GM12878 (cell line): ENCODE data around the gene CHST4. TPM values are rescaled to one million over a fixed set of nuclear protein-coding genes. Genes with fewer than 3 reads are reported as not detected.

Source experiments
- ATAC-seq: fragments of 200-7000 bp; cut with Tn5 transposase; 3 replicates; pipeline ENCODE4 v1.9.1; 2020; ENCODE audit warnings: mild to moderate bottlenecking, moderate library complexity
- BruUV-seq: library from RNA; stranded (reverse); fragments of 400-500 nt; replicated peaks from 2 replicates; lab custom pipeline; 2021; lab: Mats Ljungman, UMichigan
- CTCF ChIA-PET: fragments of 300-600 bp; sonication (Branson Sonifier 250); formaldehyde crosslinking; extraction: SDS; loops from one replicate; lab custom pipeline; 2021; ENCODE audit warnings: inconsistent platforms; lab: Yijun Ruan, JAX
- POLR2A ChIA-PET: fragments of 350-600 bp; formaldehyde crosslinking; extraction: SDS; loops from one replicate; lab custom pipeline; 2021; ENCODE audit warnings: inconsistent platforms; lab: Charles Lee
- RAD21 ChIA-PET: fragments of 300-600 bp; sonication (Branson Sonifier 250); formaldehyde crosslinking; loops from one replicate; lab custom pipeline; 2023; ENCODE audit warnings: antibody characterized with exemption; ENCODE audit not compliant: unreplicated experiment; lab: Charles Lee
- SMC1A ChIA-PET: fragments of 300-600 bp; sonication (Branson Sonifier 250); formaldehyde crosslinking; loops from one replicate; lab custom pipeline; 2023; ENCODE audit not compliant: unreplicated experiment, uncharacterized antibody; lab: Charles Lee
- DNase-seq: peaks from one replicate; pipeline ENCODE4 v3.0.0-alpha.2; 2011; ENCODE audit warnings: low read depth, low spot score
- FAIRE-seq: peaks from 3 replicates; lab custom pipeline; 2011; peaks lifted over from hg19 to GRCh38; lab: Jason Lieb, UNC
- H2AFZ ChIP-seq: 2 replicates; pipeline ENCODE4 v1.6.0; 2011; ENCODE audit warnings: low read depth, low read length, control low read depth; ENCODE audit not compliant: control insufficient read depth
- H3K27ac ChIP-seq: 2 replicates; pipeline ENCODE4 v1.5.1; 2011; ENCODE audit warnings: control low read depth; ENCODE audit not compliant: control insufficient read depth, insufficient read depth
- H3K27me3 ChIP-seq, 2 experiments: replicated peaks in 1 of 2; 2 replicates each; pipeline versions ENCODE4 v1.6.0 to v1.6.1; 2011; ENCODE audit warnings: low read length in 1 of 2; ENCODE audit not compliant: control insufficient read depth in 2 of 2, insufficient read depth in 2 of 2
- H3K36me3 ChIP-seq, 2 experiments: 2 replicates each; pipeline ENCODE4 v1.5.1; 2011; ENCODE audit warnings: low read length in 1 of 2; ENCODE audit not compliant: control insufficient read depth in 2 of 2, insufficient read depth in 2 of 2
- H3K4me1 ChIP-seq: 2 replicates; pipeline ENCODE4 v1.6.1; 2011; ENCODE audit warnings: mild to moderate bottlenecking, low read length, moderate library complexity, mixed read lengths; ENCODE audit not compliant: control insufficient read depth, insufficient read depth
- H3K4me2 ChIP-seq: 2 replicates; pipeline ENCODE4 v1.6.0; 2011; ENCODE audit warnings: control low read depth; ENCODE audit not compliant: control insufficient read depth, insufficient read depth
- H3K4me3 ChIP-seq: fragments of 200-600 bp; sonication (generic); 2 replicates; pipeline ENCODE4 v1.5.1; 2016
- H3K79me2 ChIP-seq: 2 replicates; pipeline ENCODE4 v1.6.0; 2011; ENCODE audit warnings: low read length; ENCODE audit not compliant: control insufficient read depth, insufficient read depth
- H3K9ac ChIP-seq: 2 replicates; pipeline ENCODE4 v1.8.0; 2011; ENCODE audit warnings: low read length, control low read depth, mixed read lengths; ENCODE audit not compliant: control insufficient read depth, insufficient read depth
- H3K9me3 ChIP-seq: replicated peaks from 3 replicates; pipeline ENCODE4 v1.5.1; 2011; ENCODE audit warnings: mild to moderate bottlenecking, low read length; ENCODE audit not compliant: control insufficient read depth, insufficient read depth
- H4K20me1 ChIP-seq: 2 replicates; pipeline ENCODE4 v1.6.0; 2011; ENCODE audit not compliant: control insufficient read depth, insufficient read depth
- BMI1 ChIP-seq: fragments of 450-650 bp; IDR thresholded peaks from 2 replicates; pipeline ENCODE4 v1.6.1; 2016; ENCODE audit warnings: mild to moderate bottlenecking, moderate library complexity, borderline replicate concordance
- CEBPB ChIP-seq, 2 experiments: fragments of 150-350 bp in 1 of 2; IDR thresholded peaks; 2 replicates each; pipeline ENCODE4 v1.6.1; 2012 to 2014; ENCODE audit warnings: low read depth in 2 of 2, low read length in 2 of 2, borderline replicate concordance in 1 of 2, inconsistent platforms in 1 of 2
- CEBPZ ChIP-seq: fragments of 150-350 bp; IDR thresholded peaks from 2 replicates; pipeline ENCODE4 v1.6.1; 2016; ENCODE audit warnings: low read depth, low read length
- CREM ChIP-seq: IDR thresholded peaks from 2 replicates; pipeline ENCODE4 v1.6.1; 2014; ENCODE audit warnings: antibody characterized with exemption, low read depth
- EGR1 ChIP-seq, 2 experiments: IDR thresholded peaks; 1 replicate in 1 of 2; 2 replicates in 1 of 2; pipeline ENCODE4 v1.6.1; 2011 to 2012; ENCODE audit warnings: low read depth in 2 of 2, low read length in 2 of 2, borderline replicate concordance in 1 of 2, mild to moderate bottlenecking in 1 of 2, moderate library complexity in 1 of 2
- ESRRA ChIP-seq: IDR thresholded peaks from 2 replicates; pipeline ENCODE4 v1.6.1; 2012; ENCODE audit warnings: mild to moderate bottlenecking, low read length, improper control_type of control experiment
- ETV6 ChIP-seq, 2 experiments: fragments of 450-650 bp in 1 of 2; IDR thresholded peaks in 1 of 2; conservative IDR thresholded peaks in 1 of 2; 2 replicates each; pipeline ENCODE4 v1.6.1; 2014; ENCODE audit warnings: antibody characterized with exemption in 1 of 2, borderline replicate concordance in 1 of 2, low read depth in 1 of 2, mild to moderate bottlenecking in 1 of 2, moderate library complexity in 1 of 2
- KDM1A ChIP-seq: fragments of 200-600 bp; sonication (generic); IDR thresholded peaks from 2 replicates; pipeline ENCODE4 v1.6.1; 2016; ENCODE audit warnings: borderline replicate concordance
- NFYB ChIP-seq: IDR thresholded peaks from 2 replicates; pipeline ENCODE4 v1.6.1; 2011; ENCODE audit warnings: low read depth, mild to moderate bottlenecking, low read length, improper control_type of control experiment, moderate library complexity; ENCODE audit not compliant: insufficient read depth
- PAX8 ChIP-seq: fragments of 450-650 bp; IDR thresholded peaks from 2 replicates; pipeline ENCODE4 v1.6.1; 2017; ENCODE audit warnings: mild to moderate bottlenecking, moderate library complexity
- PML ChIP-seq: IDR thresholded peaks from 2 replicates; pipeline ENCODE4 v1.6.1; 2012; ENCODE audit warnings: low read length, inconsistent platforms
- RELA ChIP-seq: fragments of 450-650 bp; IDR thresholded peaks from 2 replicates; pipeline ENCODE4 v1.8.0; 2014; ENCODE audit warnings: borderline replicate concordance; ENCODE audit not compliant: partially characterized antibody
- RUNX3 ChIP-seq: IDR thresholded peaks from 2 replicates; pipeline ENCODE4 v1.6.1; 2012; ENCODE audit warnings: low read length, inconsistent platforms
- SMAD5 ChIP-seq: IDR thresholded peaks from 2 replicates; pipeline ENCODE4 v1.6.1; 2016; ENCODE audit warnings: antibody characterized with exemption, low read depth
- SREBF1 ChIP-seq: IDR thresholded peaks from 2 replicates; pipeline ENCODE4 v1.6.1; 2012; ENCODE audit warnings: mild to moderate bottlenecking, low read length
- SUZ12 ChIP-seq: fragments of 200-600 bp; sonication (generic); IDR thresholded peaks from one replicate; pipeline ENCODE4 v1.6.1; 2018; ENCODE audit warnings: antibody characterized with exemption, mild to moderate bottlenecking; ENCODE audit not compliant: unreplicated experiment
- ZBED1 ChIP-seq: IDR thresholded peaks from 2 replicates; pipeline ENCODE4 v1.6.1; 2016; ENCODE audit warnings: borderline replicate concordance
- ZZZ3 ChIP-seq: IDR thresholded peaks from 2 replicates; pipeline ENCODE4 v1.6.1; 2011; ENCODE audit warnings: low read depth; ENCODE audit not compliant: control insufficient read depth, insufficient read length
- WGBS: methylation state at CpG from one replicate; pipeline ENCODE4 v1.1.6; 2016; ENCODE audit warnings: low lambda C conversion rate; ENCODE audit not compliant: insufficient replicate concordance, insufficient coverage; ENCODE audit errors: missing lambda C conversion rate; 5-methylcytosine and 5-hydroxymethylcytosine counted together
- in situ Hi-C: fragments of 300-500 bp; cut with MboI; formaldehyde crosslinking; loops from 9 replicates; pipeline ENCODE4 v1.14.3; 2018; ENCODE audit warnings: mixed read lengths
- intact Hi-C: fragments of 100-400 bp; cut with micrococcal nuclease; formaldehyde crosslinking; loops from one replicate; pipeline ENCODE4 v1.14.2; 2022; ENCODE audit not compliant: unreplicated experiment
- polyA plus RNA-seq, 11 experiments: library from polyadenylated mRNA; depleted of rRNA in 4 of 11; unstranded in 6 of 11; stranded (reverse) in 5 of 11; fragments of >200 nt; fragmentation: Nextera tagmentation in 4 of 11; fragmentation: Illumina TruSeq in 1 of 11; extraction: Ambion mirVana in 4 of 11; extraction: Trizol in 1 of 11; gene quantifications; 1 replicate in 1 of 11; 2 replicates in 10 of 11; pipeline versions ENCODE4 v1.2.1 to v1.2.3, GENCODE V29; 2011 to 2016; ENCODE audit warnings: inconsistent platforms in 2 of 11, missing spikeins in 2 of 11, low read depth in 1 of 11
- total RNA-seq, 4 experiments: library from RNA; depleted of rRNA in 3 of 4; stranded (reverse); fragments of >200 nt in 3 of 4; fragmentation: Illumina TruSeq in 1 of 4; extraction: Trizol in 1 of 4; gene quantifications; 2 replicates each; pipeline versions ENCODE4 v1.2.1 to v1.2.3, GENCODE V29; 2013 to 2021
- TF ChIP-seq, protein P1 (sequence below): fragments of 450-650 bp; formaldehyde crosslinking; IDR thresholded peaks from 2 replicates; pipeline ENCODE4 v1.4.0; 2022; ENCODE audit warnings: mild to moderate bottlenecking, moderate library complexity

Gene CHST4
- total and polyA plus RNA-seq, 10 of the 15 experiments (the other 5 are each of a cell fraction or from before 2014, with no cell fraction given), result 0.10 to 1.7 (median 0.79) TPM

GRCh38 chr16:71528257-71528656 is 2.0 kb downstream of the CHST4 start:
- Histone ChIP-seq H3K4me2 (no peak overlapping the region), H3K4me3 (no peak overlapping the region), H3K9me3 (no peaks in the 10 kb centered on the region), H2AFZ (no peak overlapping the region), H4K20me1 (no peaks in the 10 kb centered on the region), H3K79me2 (no peaks in the 10 kb centered on the region), H3K9ac (no peak overlapping the region), H3K36me3 (no peaks in the 10 kb centered on the region), H3K4me1 (no peaks in the 10 kb centered on the region; the same call in 1 of the 2 replicates), H3K27ac (no peak overlapping the region), H3K27me3 (no peaks in the 10 kb centered on the region; a peak in 1 of 4 replicates)
- DNase-seq (no peak), ATAC-seq (no peak), FAIRE-seq (no peak)
- ChIA-PET RAD21 (interaction anchor here (1.0 kb wide), 1 partner anchor 10 kb away, joined by 3 read pairs; no protein-coding TSS in a partner anchor), CTCF (interaction anchor here (1.1 to 2.2 kb wide), 3 partner anchors 10 to 433 kb away, joined by 3 to 13 read pairs (median 8); no protein-coding TSS in a partner anchor), POLR2A (no interaction called here), SMC1A (interaction anchor here (3.8 kb wide), 1 partner anchor 28 kb away, joined by 20 read pairs; no protein-coding TSS in a partner anchor)
- 11% methylated on average over 1 of the region's 1 CpG for WGBS
- intact Hi-C loops (no loop called here), in situ Hi-C loops (no loop called here)
- TF ChIP-seq, protein P1, sequence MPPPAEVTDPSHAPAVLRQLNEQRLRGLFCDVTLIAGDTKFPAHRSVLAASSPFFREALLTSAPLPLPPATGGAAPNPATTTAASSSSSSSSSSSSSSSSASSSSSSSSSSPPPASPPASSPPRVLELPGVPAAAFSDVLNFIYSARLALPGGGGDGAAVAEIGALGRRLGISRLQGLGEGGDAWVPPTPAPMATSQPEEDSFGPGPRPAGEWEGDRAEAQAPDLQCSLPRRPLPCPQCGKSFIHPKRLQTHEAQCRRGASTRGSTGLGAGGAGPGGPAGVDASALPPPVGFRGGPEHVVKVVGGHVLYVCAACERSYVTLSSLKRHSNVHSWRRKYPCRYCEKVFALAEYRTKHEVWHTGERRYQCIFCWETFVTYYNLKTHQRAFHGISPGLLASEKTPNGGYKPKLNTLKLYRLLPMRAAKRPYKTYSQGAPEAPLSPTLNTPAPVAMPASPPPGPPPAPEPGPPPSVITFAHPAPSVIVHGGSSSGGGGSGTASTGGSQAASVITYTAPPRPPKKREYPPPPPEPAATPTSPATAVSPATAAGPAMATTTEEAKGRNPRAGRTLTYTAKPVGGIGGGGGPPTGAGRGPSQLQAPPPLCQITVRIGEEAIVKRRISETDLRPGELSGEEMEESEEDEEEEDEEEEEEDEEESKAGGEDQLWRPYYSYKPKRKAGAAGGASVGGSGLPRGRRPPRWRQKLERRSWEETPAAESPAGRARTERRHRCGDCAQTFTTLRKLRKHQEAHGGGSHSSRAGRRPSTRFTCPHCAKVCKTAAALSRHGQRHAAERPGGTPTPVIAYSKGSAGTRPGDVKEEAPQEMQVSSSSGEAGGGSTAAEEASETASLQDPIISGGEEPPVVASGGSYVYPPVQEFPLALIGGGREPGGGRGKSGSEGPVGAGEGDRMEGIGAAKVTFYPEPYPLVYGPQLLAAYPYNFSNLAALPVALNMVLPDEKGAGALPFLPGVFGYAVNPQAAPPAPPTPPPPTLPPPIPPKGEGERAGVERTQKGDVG (CRISPR knock-in tag), result no peak
- no peak for TF ChIP-seq BMI1
- TF ChIP-seq RUNX3, result no peak
- TF ChIP-seq SUZ12, result no peak
- no peak for TF ChIP-seq KDM1A
- TF ChIP-seq PML, result no peak
- TF ChIP-seq CREM, result no peak
- no peak for TF ChIP-seq ZBED1
- TF ChIP-seq RELA, result no peak
- TF ChIP-seq NFYB, result no peak
- TF ChIP-seq CEBPB (IDR thresholded peaks at IDR 0.05; ENCODE audit: borderline replicate concordance in 1 of 2, low read depth in 2 of 2, low read length in 2 of 2), result no peak
- no peak for TF ChIP-seq SMAD5
- TF ChIP-seq SREBF1, result no peak
- no peak for TF ChIP-seq ETV6 (conservative IDR thresholded peaks at IDR 0.05 in 1 of 2, IDR thresholded peaks at IDR 0.05 in 1 of 2; ENCODE audit: borderline replicate concordance in 1 of 2, low read depth in 1 of 2)
- TF ChIP-seq ESRRA, result no peak
- no peak for TF ChIP-seq PAX8
- TF ChIP-seq CEBPZ, result no peak
- no peak for TF ChIP-seq EGR1 (IDR thresholded peaks at IDR 0.05; ENCODE audit: borderline replicate concordance in 1 of 2, low read depth in 2 of 2, low read length in 2 of 2)
- no peak for TF ChIP-seq ZZZ3
- BruUV-seq, result no TSS peak
